Skeletal muscle satellite cell (primary cell): ENCODE measurements around the gene LAMA2.
A peak's percentile ranks its signal among the peaks of the same experiment; 100 is the strongest.

Experiments used
- H3K27me3 ChIP-seq: 2 replicates; pipeline ENCODE4 v1.7.0; 2013; ENCODE audit warnings: low read length; ENCODE audit not compliant: control insufficient read depth, insufficient read depth
- H3K36me3 ChIP-seq: 2 replicates; pipeline ENCODE4 v1.7.0; 2013; ENCODE audit warnings: mild to moderate bottlenecking, control low read depth, low read length; ENCODE audit not compliant: insufficient read depth
- H3K4me1 ChIP-seq: 2 replicates; pipeline ENCODE4 v1.7.0; 2013; ENCODE audit warnings: low read length; ENCODE audit not compliant: control insufficient read depth, insufficient read depth
- H3K4me2 ChIP-seq: 2 replicates; pipeline ENCODE4 v1.7.0; 2013; ENCODE audit warnings: mild to moderate bottlenecking, low read length
- H3K4me3 ChIP-seq: 2 replicates; pipeline ENCODE4 v1.7.0; 2013; ENCODE audit warnings: low read length
- H3K9ac ChIP-seq: 2 replicates; pipeline ENCODE4 v1.7.0; 2013; ENCODE audit warnings: mild to moderate bottlenecking, low read depth, low read length, moderate library complexity
- H3K9me3 ChIP-seq: replicated peaks from 2 replicates; pipeline ENCODE4 v1.7.0; 2013; ENCODE audit warnings: mild to moderate bottlenecking, control low read depth, low read length

LAMA2 gene

DNA sequence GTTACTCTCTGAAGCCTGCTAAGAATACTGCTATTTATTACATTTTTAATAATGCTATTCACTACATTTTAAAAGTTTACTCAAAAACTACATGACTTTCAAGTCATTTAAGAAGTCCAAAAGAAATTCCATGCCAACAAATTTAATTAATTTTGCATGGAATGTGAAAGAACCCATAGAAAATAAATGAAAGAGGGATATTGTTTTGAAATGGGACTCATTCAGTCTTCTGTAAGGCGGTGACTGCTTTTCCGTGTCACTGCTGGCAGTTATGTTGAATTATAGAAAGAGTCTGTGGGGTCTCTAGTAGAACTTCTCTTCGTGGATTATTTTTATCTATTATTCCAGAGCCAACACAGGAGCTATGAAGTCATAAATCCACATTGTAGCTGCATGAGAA is 211.2 kb downstream of the LAMA2 start:
- Histone ChIP-seq H3K4me3 (no peak overlapping the region), H3K9ac (no peak overlapping the region), H3K9me3 (no peaks in the 10 kb centered on the region), H3K4me2 (no peak overlapping the region), H3K4me1 (no peaks in the 10 kb centered on the region), H3K27me3 (no peaks in the 10 kb centered on the region), H3K36me3 (no peaks in the 10 kb centered on the region)

DNA sequence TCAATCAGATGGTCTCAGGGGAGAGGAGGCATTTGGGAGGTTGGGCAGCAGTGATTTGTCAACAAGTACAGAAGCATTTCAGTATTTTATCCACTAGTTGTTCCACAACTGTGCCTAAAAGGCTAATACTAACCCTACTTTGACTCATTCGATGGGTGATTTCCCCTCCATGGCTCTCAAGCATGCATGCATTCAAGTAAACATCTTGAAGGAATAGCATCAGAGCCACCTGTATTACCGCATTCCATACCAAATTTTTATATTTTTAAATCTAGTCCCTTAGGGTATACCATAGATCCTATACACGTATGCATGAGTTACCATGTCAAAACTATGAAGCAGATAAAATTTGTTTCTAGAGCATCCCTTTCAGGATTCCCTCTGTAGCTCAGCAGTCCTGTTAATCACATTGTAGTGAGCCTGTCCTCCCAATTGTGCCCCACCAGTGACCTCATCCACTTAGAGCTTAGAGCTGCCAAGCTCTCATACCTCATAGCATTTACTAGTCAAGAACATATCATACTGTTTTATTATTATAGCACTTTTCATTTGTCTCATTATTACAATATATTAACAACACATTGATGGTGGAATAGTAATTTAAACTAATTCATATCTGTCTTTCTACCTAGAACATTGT is 213.8 kb downstream of the LAMA2 start:
- no peaks in the 10 kb centered on the region for H3K4me1 ChIP-seq
- H3K4me2 ChIP-seq = no peak overlapping the region
- no peaks in the 10 kb centered on the region for H3K27me3 ChIP-seq
- no peaks in the 10 kb centered on the region for H3K9me3 ChIP-seq
- H3K9ac ChIP-seq = no peak overlapping the region
- H3K36me3 ChIP-seq = no peaks in the 10 kb centered on the region
- no peak overlapping the region for H3K4me3 ChIP-seq

DNA sequence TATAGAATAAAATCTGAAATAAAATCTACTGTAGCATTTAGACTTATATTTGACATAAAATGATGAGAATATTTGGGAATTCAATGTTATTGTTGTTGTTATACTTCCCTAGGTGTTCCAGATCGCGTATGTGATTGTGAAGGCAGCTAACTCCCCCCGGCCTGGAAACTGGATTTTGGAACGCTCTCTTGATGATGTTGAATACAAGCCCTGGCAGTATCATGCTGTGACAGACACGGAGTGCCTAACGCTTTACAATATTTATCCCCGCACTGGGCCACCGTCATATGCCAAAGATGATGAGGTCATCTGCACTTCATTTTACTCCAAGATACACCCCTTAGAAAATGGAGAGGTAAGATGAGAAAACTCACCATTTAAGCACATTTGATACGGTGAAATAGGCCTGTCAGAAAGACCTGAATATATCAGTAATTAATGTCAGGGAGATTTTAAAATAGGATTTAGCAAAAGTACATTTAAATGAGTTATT is 215.2 kb downstream of the LAMA2 start:
- no peaks in the 10 kb centered on the region for H3K27me3 ChIP-seq
- H3K4me3 ChIP-seq = no peak overlapping the region
- peaks cover 6% of the 10 kb centered on the region for H3K4me1 ChIP-seq

DNA sequence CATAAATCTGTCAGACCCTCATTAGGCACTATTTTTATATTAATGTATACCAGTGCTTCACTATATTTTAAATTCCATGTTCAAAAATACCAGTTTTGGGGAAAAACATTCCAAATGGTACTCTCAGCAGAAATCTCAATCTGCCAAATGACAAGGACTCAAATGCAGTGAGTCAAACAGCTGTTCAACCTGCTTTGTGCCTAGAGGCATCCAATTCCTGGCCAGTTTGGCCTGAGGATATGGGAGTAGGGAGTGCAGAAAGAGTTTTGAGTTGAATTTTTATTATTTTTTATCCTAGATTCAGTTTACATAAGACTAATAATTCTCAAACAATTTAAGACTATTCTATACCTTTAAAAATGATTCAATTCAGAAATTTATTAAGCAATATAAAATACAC is 216.8 kb downstream of the LAMA2 start:
- Histone ChIP-seq H3K36me3 (no peaks in the 10 kb centered on the region), H3K4me2 (no peak overlapping the region), H3K27me3 (no peaks in the 10 kb centered on the region), H3K4me1 (peaks cover 20% of the 10 kb centered on the region), H3K9me3 (no peaks in the 10 kb centered on the region), H3K9ac (no peak overlapping the region), H3K4me3 (no peak overlapping the region)

More for the DNA sequence above, 215.2 kb downstream of the LAMA2 start:
- Histone ChIP-seq H3K9ac (no peak overlapping the region), H3K4me2 (no peak overlapping the region), H3K9me3 (no peaks in the 10 kb centered on the region), H3K36me3 (no peaks in the 10 kb centered on the region)

DNA sequence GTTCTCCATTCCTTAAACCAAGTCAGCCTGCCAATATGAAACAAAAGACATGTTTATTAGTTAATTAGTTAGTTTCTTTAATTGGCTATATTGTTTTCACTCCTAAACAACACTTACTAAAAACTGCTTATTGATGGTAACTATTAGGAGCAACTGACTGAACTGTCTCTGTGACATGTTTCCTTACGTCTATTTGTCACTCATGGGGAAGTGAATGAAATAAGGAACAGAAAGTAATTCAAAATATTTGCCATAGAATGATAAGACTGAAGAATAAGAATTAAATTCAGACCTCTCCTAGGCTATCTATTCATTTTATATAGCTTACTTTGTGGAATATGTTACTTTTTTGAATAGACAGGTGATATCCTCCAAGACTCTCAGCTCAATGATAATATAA is 217.2 kb downstream of the LAMA2 start:
- peaks cover 25% of the 10 kb centered on the region for H3K4me1 ChIP-seq

DNA sequence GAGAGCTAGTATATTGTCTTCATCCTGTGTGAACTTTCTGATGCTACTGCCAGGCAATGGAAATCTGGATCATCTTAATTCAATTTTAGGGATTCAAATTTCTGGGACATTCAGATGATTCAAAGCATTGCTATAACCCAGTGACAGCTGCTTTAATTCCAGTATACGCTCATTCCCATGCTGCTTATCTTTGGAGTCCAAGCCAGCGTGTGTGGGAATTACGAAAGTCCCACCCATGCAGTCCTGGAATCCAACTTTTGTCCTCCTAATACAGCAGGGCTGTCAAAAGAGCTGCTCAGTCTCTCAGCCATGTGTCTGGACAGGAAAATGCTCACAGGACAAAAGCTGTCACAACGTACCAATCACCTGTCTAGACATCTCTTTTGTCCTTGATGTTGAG is 219.8 kb downstream of the LAMA2 start:
- Histone ChIP-seq H3K9ac (peak overlapping the region; percentile 15), H3K4me1 (peaks cover 36% of the 10 kb centered on the region), H3K27me3 (no peaks in the 10 kb centered on the region), H3K36me3 (no peaks in the 10 kb centered on the region), H3K4me2 (no peak overlapping the region), H3K4me3 (no peak overlapping the region), H3K9me3 (no peaks in the 10 kb centered on the region)

More for the DNA sequence above, 217.2 kb downstream of the LAMA2 start:
- H3K36me3 ChIP-seq = no peaks in the 10 kb centered on the region
- H3K4me3 ChIP-seq = no peak overlapping the region
- H3K9me3 ChIP-seq = no peaks in the 10 kb centered on the region
- H3K9ac ChIP-seq = no peak overlapping the region
- H3K27me3 ChIP-seq = no peaks in the 10 kb centered on the region
- H3K4me2 ChIP-seq = no peak overlapping the region

DNA sequence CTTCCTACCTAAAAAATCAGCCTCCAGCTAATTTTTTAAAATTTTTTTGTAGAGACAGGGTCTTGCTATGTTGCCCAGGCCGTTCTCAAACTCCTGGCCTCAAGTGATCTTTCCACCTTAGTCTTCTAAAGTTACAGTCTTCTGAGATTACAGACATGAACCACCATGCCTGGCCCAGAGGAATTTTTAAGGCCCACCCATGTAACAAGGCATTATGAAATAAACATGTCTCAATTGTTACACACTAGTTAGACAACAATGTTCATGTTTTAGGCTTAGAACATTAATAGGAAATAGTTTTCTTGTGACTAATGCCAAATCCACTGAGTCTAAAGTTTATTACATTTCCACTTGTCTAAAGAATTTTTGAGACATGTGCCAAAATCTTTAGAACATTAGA is 221.2 kb downstream of the LAMA2 start:
- H3K4me2 ChIP-seq = peak overlapping the region; percentile 33
- no peak overlapping the region for H3K4me3 ChIP-seq
- H3K27me3 ChIP-seq = no peaks in the 10 kb centered on the region
- H3K9me3 ChIP-seq = no peaks in the 10 kb centered on the region
- H3K36me3 ChIP-seq = no peaks in the 10 kb centered on the region
- peaks cover 42% of the 10 kb centered on the region for H3K4me1 ChIP-seq
- peak overlapping the region; percentile 43 for H3K9ac ChIP-seq

DNA sequence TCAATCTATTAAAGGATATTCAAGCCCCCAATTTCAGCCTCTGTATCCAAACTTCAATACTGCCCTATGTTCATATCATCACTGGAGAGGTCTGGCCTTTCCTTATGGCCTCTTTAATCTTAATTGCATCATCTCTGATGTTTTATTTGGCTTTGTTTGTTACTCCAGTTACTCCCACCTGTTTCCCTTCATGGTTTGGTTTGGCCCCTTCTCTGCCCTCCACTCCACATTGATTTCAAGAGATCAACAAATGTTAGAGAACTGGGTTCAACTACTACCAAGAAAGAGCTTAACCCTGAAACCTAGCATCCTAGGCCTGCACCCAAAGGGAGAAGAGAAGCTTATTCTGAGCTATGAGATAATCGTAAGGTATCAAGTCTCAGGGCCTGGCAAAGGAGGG is 221.6 kb downstream of the LAMA2 start:
- Histone ChIP-seq H3K4me3 (no peak overlapping the region), H3K4me2 (peak overlapping the region; percentile 33), H3K27me3 (no peaks in the 10 kb centered on the region), H3K9me3 (no peaks in the 10 kb centered on the region), H3K36me3 (no peaks in the 10 kb centered on the region), H3K4me1 (peaks cover 42% of the 10 kb centered on the region), H3K9ac (peak overlapping the region; percentile 43)

DNA sequence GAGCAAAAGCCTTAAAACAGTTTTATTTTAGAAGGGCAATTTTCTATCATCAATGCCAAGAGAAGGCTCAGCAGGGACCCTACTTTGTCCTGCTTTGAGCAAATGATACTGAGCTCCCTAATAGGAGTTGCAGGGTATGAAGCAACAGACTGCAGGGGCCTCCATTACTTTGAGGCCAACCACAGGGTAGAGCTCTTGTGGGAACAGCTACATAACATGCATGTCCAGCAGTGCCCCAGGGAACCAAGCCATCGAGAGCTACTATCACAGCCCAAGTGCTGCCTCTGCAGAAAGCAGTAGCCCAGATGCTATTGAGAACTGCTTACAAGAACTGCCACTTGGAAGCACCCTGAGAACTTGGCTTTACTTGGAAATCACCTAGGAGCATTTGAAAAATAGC is 222.1 kb downstream of the LAMA2 start:
- no peak overlapping the region for H3K4me2 ChIP-seq
- no peaks in the 10 kb centered on the region for H3K9me3 ChIP-seq
- H3K4me1 ChIP-seq = peaks cover 42% of the 10 kb centered on the region
- no peaks in the 10 kb centered on the region for H3K36me3 ChIP-seq
- H3K9ac ChIP-seq = peak overlapping the region; percentile 43
- H3K4me3 ChIP-seq = no peak overlapping the region
- H3K27me3 ChIP-seq = no peaks in the 10 kb centered on the region

DNA sequence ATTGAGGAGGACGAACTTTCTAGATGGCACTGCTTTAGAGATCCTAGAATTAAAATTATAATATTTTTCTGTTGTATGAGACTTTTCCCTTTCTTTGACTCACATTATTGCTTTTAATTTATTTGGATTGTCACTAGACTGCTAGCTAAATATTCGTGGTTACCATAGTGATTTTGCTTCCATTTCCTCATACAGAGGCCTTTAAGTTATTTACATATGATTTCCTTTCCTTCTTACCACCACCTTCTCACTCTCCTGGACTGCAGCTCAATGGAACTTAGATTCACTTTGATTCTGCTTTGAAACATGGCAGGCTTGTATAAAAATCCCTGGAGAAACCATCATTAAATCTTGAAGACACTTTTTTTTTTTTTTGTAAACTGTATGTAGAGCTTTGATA is 222.9 kb downstream of the LAMA2 start:
- Histone ChIP-seq H3K27me3 (no peaks in the 10 kb centered on the region), H3K4me3 (no peak overlapping the region), H3K9ac (no peak overlapping the region), H3K9me3 (no peaks in the 10 kb centered on the region), H3K4me2 (no peak overlapping the region), H3K4me1 (peaks cover 42% of the 10 kb centered on the region), H3K36me3 (no peaks in the 10 kb centered on the region)

DNA sequence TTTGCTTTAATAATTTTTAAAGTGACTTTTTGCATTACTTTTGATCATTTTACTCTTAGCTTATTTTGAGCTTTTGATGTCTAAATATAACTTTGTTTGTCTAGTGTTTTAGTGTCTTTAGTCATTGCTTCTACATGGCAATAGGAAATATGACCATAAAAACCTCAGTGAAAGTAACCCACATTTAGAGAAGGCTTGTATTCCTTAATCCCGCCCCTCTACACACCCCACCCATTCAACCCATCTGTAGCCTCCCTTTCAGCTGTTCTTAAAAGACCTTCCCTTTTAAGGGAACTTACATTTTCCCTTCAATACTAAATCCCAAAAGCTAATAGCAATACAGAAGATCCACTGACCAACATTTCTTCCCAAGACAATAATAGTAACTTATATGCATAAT is 225.4 kb downstream of the LAMA2 start:
- no peaks in the 10 kb centered on the region for H3K9me3 ChIP-seq
- no peak overlapping the region for H3K4me2 ChIP-seq
- H3K36me3 ChIP-seq = no peaks in the 10 kb centered on the region
- no peak overlapping the region for H3K9ac ChIP-seq
- no peaks in the 10 kb centered on the region for H3K27me3 ChIP-seq
- peaks cover 34% of the 10 kb centered on the region for H3K4me1 ChIP-seq
- H3K4me3 ChIP-seq = no peak overlapping the region

DNA sequence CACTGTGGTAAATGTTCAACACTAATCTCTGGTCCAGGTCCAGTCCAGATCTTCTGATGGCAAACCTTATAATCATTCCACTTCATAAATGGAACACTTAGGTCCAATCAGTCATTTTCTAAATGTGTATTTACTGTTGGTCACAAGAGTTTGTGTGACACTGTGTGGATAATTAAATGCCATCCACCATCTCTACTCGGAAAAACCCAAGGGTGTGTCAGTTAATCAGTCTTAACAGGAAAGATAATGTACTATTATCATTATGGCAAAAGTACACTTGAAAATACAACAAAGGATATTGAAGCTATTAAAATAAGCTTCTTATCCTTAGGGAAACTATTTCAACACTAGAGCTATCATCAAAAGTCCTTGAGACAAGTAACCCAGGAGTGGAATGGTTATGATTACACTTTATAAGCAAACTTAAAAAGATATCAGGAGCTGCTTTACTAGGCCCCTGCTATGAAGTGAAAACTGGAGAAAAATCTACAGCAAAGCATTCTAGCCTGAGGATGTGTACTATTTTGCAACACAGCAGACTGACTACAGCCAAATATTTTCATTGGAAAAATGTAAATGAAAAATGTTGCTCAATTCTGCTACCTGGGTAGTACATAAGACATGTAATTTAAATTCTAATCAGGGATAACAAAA is 227.9 kb downstream of the LAMA2 start:
- Histone ChIP-seq H3K9ac (no peak overlapping the region), H3K27me3 (no peaks in the 10 kb centered on the region), H3K4me1 (peaks cover 11% of the 10 kb centered on the region), H3K4me3 (no peak overlapping the region), H3K4me2 (no peak overlapping the region), H3K9me3 (no peaks in the 10 kb centered on the region), H3K36me3 (no peaks in the 10 kb centered on the region)
